NCI-H146 (cell line): ENCODE results near the gene ZIC4.

ENCODE experiments used
- DNase-seq: peaks from one replicate; lab custom pipeline; 2025; lab: John Stamatoyannopoulos, UW

ZIC4 gene

DNA sequence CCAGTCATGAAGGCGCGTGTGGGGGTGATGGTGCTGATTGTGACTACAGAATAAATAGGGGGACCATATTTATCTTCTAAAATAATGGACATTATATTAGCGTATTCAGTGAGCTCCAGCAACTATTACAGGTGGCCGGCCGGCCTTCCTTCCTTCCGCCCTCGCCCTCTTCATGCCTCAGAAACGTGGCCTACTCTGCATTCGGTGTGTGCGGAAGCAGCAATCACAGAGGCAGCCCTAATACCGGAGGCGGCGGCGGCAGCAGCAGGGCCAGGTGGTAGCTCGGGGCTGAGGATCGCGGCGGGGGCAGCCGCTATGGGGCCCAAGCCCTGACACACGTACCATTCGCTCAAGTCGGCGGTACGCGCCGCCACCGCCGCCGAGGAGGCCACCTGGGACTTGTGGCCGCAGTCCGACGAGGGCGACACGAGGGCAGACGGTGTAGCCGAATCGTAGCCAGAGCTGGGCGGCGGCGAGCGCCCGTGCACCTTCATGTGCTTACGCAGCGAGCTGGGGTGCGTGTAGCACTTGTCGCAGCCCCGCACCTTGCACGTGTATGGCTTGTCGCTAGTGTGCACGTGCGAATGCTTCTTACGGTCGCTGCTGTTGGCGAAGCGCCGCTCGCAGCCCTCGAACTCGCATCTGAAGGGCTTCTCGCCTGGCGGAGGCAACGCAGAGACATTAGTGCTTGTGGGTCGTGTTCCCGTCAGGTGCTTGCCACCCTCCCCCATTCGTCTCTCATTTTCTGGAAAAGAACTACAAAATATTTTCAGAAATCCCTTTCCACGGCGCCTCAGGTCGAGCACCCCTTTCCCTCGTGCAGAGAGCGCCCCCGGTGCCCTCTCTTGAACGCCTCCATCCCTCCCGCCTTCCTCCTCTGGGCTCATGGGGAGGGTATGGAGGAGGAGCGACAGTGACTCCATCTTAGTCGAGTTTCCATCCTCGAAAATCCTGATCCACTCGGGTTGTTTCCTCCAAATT is 15.5 kb downstream of the ZIC4 start:
- no peak for DNase-seq

DNA sequence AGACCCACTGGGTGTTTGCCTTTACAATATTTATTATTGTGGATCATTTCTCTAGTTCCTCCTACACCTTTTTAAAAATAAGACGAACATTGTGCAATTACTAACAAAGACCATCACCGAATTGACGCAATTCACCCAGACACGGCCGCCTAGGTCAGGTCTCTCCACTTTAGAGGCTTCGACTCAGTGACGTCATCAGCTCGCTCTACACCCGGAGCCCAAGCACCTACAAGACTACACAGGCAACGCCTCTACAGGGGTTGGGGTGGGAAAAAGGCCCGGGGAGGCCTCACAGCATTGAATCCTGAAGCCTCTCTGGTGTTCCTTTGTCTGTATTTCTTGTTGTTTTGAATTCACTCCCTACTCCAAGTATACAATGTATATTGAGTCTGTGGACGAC is 16.6 kb downstream of the ZIC4 start:
- DNase-seq = no peak

DNA sequence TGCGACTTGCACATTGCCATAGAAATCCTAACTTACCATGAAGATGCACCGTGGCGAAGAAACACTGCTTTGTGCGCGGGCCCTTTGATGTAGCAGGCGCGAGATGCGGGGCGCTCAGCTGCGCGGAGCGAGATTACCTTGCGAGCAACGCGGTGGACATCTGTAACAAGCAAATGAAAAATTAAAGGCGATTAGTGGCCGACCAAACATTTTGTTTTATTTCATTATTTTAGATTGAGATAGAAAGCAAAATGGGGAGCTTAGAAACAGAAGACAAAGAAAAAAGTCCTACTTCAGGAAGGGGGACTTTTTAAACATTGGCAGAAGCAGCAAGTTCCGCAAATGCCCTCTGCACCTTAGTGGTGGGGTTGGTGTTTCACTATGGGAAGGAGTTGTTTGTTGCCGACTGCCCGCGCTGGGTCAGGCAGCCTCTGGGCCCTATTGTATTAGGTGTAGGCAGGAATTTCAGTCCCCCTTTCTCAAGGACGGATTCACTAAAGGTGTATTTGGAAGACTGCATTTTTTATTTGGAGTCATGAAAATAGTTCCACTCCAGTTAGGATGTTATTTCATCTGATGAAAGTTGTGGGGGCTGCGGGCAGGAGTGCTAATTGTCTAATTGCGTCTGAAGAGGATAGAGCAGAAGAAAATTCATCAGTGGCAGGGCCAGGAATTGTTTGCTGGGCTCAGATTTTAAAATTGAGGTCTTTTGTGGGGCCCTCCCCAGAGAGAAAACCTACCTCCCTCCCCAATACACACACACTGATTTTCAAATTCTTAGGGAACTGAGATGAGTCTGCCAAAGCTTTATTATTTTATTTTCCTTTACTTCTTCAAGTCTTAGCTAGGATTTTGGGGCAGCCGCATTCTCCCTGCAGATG is 17.4 kb downstream of the ZIC4 start:
- no peak for DNase-seq

DNA sequence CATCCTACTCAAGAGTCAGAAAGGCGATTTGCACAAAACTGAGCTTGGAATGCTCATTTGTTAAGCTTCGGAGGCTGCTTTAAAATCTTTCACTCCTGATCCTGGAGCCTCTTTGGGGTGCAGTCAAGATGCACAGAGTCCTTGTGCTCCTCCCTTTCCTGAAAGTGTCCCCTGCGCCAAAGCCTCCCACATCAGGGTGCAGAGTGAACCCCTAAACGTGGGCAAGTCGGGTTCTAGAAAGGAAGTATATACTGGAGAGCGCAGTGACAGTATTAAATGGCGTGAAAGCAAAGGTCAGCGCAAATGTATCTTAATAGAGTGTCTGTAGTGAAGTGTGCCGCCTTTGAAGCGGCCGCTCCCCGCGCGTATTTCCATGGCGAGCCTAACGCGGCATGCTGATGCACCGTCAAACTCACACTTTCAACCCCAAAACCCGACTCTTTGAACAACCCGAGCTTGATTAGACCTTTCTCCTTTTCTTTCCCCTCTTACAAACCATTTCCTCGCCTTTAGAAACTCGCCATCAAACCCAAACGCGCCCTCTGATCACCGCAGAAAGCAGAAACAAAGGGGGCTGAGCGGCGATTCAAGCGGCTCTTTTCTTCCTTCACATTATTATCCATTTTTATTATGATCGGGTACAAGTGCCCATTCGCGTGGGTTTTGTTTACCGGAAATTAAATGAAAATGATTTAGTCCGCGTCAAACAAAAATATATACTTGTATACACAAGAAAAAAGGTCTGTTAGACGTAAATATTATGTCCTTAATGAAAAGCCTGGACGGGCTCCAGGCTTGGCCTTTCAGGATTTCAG is 18.3 kb downstream of the ZIC4 start:
- DNase-seq = no peak

DNA sequence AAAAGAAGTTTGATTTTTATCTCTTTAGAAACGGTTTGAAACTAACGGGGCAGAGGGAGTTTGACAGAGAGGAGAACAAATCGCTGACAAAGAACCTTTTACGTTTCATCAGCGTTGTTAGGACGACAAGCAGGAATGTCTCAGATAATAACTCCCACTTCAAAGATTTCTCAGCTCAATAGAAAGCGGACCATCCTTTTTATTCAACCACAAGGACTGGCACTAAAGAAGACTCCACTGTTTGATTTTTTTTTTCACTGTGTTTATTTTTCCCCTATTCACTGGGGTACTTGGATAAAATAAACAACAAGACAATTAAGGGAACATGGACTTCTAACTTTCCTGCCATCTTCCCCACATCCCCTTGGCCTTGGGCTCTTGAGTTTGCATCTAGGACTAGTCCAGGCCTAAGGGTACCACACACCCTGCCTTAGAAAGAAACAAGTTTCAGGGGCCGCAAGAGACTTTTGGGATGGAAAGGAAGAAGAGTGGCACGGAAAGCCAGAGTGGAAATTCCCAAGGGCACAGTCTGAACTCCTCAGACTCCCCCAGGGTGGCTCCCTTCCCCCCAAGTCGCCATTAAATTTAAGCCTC is 19.0 kb downstream of the ZIC4 start:
- no peak for DNase-seq

DNA sequence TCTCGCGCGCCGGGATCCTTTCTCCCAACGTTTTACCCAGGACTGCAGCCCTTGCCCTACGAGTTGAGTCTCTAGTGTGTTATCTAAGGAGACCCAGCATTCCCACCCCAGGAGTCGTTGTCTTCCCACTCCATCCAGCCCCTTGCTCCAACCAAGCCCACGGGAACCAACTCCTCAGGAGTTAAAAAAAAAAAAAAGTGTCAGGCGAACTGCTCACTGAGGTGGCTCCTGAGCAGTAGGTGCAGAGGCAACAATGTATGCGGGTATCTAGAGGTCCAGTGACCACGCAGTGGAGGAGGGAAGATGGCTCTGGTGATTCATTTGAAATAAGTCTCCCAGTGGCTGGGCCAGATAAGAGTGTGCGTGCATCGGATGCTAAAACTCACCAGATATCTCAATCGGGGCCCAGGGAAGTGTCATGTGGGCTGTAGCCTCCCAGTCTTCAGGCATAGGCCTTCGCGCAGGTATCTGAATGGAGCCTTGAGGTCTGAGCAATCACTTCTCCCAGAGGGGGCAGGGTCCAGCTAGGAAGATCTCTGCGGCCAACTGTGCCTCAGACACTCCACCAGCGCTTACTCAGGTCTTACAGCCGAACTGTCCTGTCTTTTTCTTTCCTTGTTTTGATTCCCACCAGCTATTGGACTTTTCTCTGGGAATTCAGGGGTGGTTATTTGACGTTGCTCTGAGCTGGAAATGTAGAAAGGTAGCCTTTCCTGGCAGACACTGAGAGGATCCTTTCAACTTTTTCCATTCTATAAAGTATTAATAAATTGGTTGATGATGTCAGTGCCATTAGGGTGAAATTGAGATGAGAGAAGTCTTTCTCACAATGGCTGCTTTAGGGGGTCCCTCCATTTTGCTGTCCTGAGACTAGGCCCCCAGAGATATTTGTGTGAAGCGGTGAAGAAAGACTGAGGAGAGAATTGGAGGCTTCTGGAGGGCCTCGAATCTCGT is 21.0 kb downstream of the ZIC4 start:
- DNase-seq = no peak

DNA sequence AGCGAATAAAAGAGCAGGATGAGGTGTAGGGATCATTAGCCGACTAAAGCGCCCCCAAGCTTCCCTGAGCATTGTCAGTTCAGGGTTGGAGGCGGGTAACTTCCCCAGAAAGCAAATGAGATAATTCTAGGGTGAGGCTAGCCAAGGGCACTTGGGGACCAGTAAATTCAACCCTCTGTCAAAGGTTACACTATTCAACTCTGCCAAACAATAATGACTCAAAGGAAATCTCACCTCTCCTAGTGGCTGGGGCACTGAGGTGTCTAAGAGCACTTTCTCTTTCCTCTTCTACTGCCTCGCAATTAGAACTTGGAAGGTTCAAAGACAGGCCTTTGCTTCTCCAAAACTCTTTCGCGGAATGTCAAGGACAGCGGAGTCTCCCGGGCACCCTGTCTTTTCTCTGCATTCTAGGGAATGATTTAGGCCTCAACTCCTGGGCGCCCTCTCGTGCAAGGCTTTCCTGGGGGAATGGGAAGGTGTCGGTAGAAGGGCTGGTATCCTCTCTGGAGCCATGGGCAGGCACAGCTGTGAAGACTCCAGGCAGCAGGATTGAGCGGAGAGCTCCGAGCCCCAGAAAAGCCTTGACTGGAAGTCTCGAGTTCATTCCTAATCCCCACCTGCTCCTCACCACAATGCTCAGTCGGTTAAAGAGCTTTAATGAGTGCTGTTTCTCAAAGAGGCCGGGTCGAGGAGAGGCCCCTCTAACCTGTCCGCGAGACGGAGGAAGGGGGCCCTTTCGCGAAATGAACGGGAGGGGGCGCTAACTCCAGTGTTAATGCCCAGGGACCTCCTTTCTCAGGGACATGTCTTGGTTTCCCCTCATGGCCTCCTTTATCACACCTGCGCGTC is 21.9 kb downstream of the ZIC4 start:
- no peak for DNase-seq

DNA sequence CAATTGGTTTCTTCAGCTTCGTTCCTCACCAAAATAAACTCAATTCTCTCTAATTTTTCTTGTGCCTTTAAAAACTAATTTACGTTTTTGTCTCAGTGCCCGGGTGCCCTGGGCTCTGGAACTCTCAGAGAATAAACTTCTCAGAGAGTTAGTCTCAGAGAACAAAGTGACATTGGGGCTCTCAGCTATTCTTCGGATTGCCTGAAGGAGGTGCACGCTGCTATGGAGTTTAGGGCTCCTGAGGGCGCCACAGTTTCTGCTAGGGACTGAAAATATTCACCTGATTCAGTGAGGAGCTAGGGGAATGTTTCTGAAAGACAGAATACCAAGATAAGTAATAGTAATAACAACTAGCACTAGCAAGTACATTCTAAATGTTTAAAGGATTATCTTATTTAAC is 22.7 kb downstream of the ZIC4 start:
- DNase-seq = no peak

DNA sequence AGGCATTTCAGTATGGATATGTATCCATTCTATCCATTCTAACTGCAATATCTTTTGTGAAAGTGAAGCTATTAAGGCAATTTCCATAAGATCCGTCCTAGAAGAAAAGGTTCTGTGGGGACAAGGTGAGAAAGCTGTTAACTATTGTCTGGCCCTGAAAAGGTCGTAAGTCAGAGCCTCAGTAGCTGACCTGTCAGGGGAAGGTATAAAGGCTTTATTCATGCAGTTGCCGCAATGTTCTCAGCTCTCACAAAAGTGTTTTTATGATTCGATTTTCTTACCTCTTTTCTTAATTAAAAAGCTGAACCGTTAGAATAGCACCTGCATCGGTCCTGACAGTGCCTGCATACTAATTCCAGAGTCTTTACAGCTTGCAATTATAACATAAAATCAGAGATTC is 24.7 kb downstream of the ZIC4 start:
- DNase-seq = no peak

DNA sequence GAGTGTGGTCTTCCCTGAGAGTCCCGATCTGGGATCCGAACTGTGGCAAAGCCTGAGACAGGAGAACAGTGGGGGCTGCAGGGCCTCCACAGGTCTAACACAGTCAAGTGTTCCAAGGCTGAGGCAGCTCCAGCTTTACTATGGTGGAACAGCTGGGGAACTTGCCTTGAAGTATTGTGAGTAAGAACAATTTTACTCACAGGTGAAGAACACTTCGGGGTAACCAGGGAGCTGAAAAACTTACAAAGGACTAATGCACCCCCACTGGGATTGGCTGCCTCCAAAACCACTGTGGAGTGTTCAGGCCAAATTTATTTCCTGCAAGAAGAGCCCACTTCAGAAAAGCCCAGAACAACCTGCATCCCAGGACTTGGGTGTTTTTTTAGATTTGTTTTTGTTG is 25.4 kb downstream of the ZIC4 start:
- DNase-seq = no peak

DNA sequence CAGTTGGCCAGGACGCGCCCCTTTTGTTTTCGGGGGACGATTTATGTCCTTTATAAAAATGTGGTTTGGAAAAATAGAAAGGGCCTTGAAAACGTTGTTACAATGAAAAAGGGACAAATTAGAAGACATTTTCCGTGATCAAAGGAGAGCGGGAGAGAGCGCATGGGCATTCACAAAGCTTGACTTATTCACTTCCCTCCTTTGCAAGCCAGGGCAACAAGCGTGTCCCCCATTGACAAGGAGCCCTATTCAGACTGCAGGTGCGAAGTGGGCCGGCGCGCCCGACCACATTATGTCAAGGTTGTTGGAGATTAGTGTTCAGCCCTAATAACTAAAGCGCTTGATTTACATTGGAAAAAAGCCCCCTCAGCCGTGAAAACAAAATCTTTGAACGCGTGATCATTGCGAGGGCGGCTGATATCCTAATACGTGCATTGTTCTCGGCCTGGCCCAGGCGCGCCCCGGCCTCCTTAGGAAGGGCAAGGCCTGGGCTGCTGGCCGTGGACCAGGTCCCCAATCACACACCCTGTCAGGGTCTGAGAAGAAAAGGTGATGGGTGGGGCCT is 25.9 kb downstream of the ZIC4 start:
- DNase-seq = no peak

DNA sequence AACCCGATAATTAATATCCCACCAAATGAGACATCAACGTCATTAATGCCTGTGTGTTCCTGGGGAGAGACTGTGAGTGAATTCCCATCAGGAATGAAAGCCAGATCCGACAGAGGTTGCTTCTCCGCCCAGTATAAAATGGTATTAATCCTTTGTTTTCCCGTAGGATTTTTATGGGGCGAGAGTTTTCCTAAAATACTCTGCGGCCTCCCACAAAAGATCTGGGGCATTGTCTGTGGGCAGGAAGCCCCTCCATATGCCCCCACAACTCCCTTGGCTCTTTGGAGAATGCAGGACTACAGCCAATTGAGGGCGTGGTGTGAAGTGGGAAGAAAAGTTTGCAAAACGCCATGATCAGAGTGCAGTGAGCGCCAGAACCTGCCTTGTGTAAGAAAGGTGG is 26.7 kb downstream of the ZIC4 start:
- DNase-seq = no peak

DNA sequence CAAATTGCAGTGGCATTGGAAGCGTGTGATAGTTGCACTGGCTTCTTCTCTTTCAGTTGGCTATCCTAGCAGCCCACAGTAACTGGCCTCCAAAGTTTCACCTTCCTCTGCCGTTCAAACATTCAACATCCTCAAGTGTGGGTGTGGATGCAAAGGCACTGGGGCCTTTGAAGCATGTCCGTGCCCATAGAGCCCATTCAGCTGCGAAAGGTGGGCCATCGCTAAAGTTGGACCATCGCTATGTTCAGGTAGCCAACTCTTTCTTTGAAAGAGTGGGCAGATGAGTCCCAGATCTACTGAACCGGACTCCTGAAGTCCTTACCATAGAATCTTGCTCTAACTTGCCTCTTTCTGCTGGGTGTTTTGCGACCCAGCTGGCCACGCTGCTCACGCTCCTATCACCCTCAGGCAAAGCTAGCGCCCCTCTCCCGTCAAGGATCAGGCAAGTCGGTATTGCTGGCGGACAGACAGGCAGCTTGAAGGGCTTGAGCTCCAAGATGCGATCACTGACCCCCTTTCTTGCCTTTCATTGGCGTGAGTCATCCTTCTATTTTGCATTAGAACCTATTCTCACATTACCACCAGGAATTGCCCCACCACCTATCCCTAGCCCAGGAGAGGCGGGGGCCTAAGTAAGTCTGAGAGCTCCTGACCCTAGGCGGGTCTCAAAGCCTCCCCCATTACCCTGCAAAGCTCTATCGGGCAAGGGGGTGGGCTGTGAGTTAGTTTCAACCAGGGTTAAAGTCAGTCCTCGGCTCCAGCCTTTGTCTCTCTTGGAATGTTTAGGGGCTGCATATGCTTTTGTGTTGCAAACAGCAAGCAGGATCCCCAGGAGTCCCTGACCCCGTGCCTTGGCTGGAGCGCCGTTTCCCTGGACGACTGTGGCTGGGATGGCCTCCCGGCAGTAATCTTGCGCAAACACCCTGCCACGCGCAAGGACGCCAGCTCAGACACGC is 28.7 kb downstream of the ZIC4 start:
- DNase-seq = no peak

DNA sequence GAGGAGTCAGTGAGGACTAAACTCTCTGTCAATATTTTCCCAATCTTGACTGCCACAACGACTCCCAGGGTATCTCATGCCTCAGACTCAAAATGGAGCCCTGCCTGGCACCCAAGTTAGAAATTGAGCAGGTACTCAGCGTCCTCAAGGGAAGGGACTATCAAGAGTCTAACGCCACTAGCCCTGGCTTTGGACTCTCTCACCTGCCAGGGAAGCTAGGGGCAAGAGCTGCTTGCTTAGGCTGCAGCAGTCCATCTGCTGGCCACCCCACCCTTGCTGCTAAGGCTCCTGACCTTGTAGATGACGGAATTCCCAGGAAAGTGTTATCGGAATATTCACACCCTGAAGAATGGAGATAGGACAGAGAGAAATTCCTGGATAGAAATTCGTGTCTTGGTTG is 33.0 kb downstream of the ZIC4 start:
- no peak for DNase-seq

DNA sequence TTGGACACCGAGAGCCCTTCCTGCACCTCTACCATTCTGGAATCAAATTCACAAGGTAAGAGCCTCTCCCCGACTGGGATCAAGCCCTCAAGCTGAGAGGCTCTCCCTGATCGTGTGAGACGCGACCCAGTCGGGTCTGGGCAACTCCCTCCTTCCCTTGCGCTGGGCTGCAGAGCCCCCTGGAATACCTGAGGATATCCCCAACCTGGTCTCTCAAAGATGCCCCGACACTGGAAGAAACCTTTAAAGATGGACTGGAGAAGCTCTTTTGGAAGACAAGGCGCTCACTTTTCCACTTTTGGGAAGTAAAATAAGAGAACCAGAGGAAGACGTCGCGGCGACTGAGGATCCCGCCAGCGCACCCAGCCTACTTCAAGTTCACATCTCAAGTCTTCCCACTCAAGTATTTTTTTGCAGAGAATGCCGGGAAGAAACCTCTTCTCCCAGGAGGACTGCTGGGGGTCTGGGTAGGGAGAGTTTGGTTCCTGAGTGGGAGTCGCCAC is 33.8 kb downstream of the ZIC4 start:
- DNase-seq = no peak

DNA sequence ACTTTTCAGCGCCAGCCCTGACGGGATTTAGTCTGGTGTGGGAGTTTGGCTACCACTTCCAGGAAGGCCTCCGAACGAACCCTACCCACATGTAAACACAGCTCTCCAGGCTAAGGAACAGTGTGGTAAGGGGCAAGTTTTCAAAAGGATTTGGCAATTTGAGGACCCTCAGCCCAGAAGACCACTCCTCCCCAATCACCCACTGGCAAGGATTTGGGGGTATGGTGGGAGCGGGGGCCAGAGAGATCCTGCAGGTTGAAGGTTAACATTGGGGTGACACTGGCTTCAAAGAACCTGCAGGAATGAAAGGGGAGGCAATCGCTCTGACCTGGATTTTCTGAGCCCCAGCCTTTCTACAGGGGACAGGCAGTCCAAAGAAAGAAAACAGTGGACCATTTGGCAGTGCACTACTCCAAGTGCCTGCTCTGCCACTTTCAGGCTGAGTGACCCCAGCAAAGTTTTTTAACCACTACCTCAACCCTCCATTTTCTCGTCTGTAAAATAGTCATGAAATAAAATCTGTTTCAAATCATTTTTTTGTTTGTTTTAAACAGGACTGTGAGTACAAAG is 34.5 kb downstream of the ZIC4 start:
- no peak for DNase-seq

DNA sequence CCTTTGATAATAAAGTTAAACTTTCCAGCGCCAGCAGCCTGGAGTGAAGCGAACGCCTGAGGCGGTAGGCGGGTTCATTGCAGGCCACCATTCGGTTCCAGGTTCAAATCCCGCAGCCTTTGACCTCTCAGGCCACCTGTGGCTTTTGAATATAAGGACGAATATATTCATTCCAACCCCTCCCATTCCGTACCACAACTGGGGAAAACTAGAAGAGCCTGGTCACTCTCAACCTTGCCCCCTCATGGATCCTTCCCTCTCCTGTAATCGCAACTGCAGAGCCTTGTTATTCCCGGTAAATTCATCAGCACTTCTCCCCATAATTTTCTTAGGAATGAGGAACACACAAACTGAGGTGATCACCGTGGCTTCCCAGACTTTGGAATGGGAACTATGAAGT is 35.2 kb downstream of the ZIC4 start:
- DNase-seq = no peak

DNA sequence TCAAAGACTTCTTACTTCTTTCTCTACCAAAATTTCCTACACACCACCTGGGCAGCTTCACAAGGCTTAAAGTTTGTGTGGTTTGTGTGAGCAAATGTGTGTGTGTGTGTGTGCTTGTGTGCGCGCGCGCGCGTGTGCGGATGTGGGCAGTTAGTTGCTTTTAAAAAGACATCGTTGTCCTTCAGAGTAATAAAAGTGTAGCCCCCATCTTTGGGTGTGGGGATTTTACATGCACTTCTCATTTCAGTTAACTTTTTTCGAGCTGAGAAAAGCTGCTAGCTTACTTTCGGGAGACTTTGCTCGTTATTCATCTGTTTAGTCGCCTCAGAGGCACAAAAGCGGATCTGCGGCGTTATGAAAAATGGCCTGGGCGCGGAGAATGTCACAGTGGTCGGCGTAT is 36.0 kb downstream of the ZIC4 start:
- no peak for DNase-seq
